ENCODE data around the gene ZNF507.

The ZNF507 gene

GRCh38 chr19:32345261-32346207 lies at the start of gene ZNF507:
Gene ZNF507, plus strand, starts transcription at chr19:32345610. Its CDS starts 7,221 bp downstream, at chr19:32352831.
- DNase-seq: peak; percentile 81

GRCh38 chr19:32296694-32297093 lies 48.7 kb upstream of the ZNF507 start:
- no peak for DNase-seq

- DNase-seq: no peak
These were observed 42.6 kb upstream of the ZNF507 start for GRCh38 chr19:32302778-32303177.

- DNase-seq: no peak
These were observed 42.2 kb upstream of the ZNF507 start for GRCh38 chr19:32303193-32303592.

GRCh38 chr19:32307591-32307990 lies 37.8 kb upstream of the ZNF507 start:
- no peak for DNase-seq

- no peak for DNase-seq
These were observed 36.9 kb upstream of the ZNF507 start for GRCh38 chr19:32308431-32309077.

- no peak for DNase-seq
These were observed 35.6 kb upstream of the ZNF507 start for GRCh38 chr19:32309711-32310390.

GRCh38 chr19:32311371-32311770 lies 34.0 kb upstream of the ZNF507 start:
- no peak for DNase-seq

GRCh38 chr19:32313569-32314265 lies 31.7 kb upstream of the ZNF507 start:
- no peak for DNase-seq

GRCh38 chr19:32316034-32316433 lies 29.4 kb upstream of the ZNF507 start:
- DNase-seq: no peak

GRCh38 chr19:32317086-32317485 lies 28.3 kb upstream of the ZNF507 start:
- no peak for DNase-seq

GRCh38 chr19:32318884-32319520 lies 26.4 kb upstream of the ZNF507 start:
- no peak for DNase-seq

- DNase-seq: no peak
These were observed 22.9 kb upstream of the ZNF507 start for GRCh38 chr19:32322541-32322940.

- DNase-seq: no peak
These were observed 20.7 kb upstream of the ZNF507 start for GRCh38 chr19:32324631-32325285.

GRCh38 chr19:32330213-32330857 lies 15.1 kb upstream of the ZNF507 start:
- DNase-seq: no peak

- no peak for DNase-seq
These were observed 12.2 kb upstream of the ZNF507 start for GRCh38 chr19:32333227-32333626.

- DNase-seq: no peak
These were observed 8.9 kb upstream of the ZNF507 start for GRCh38 chr19:32336259-32337083.

GRCh38 chr19:32337084-32337808 lies 8.2 kb upstream of the ZNF507 start:
- DNase-seq: no peak

- DNase-seq: no peak
These were observed 6.0 kb upstream of the ZNF507 start for GRCh38 chr19:32339423-32339822.
